NCI-H748 treated with DMSO at 0.1 percent for 48 hours (cell line): ENCODE measurements around the gene DTHD1.
A peak's percentile ranks its signal among the peaks of the same experiment; 100 is the strongest.

Experiments used
- DNase-seq: peaks from one replicate; lab custom pipeline; 2025; lab: John Stamatoyannopoulos, UW

The DTHD1 gene

GRCh38 chr4:36348403-36348938 lies 67.1 kb downstream of the DTHD1 start:
- DNase-seq = no peak

- DNase-seq = no peak
Measured at GRCh38 chr4:36349938-36350549, 68.6 kb downstream of the DTHD1 start.

GRCh38 chr4:36351082-36351666 lies 69.8 kb downstream of the DTHD1 start:
- peak; percentile 3 for DNase-seq

- DNase-seq = no peak
Measured at GRCh38 chr4:36353998-36354397, 72.6 kb downstream of the DTHD1 start.

GRCh38 chr4:36358173-36358572 lies 76.8 kb downstream of the DTHD1 start:
- DNase-seq = no peak

GRCh38 chr4:36360755-36361154 lies 79.3 kb downstream of the DTHD1 start:
- DNase-seq = no peak

- DNase-seq = no peak
Measured at GRCh38 chr4:36363024-36363423, 81.6 kb downstream of the DTHD1 start.

GRCh38 chr4:36374836-36375511 lies 93.6 kb downstream of the DTHD1 start:
- no peak for DNase-seq

GRCh38 chr4:36385951-36386571 lies 104.6 kb downstream of the DTHD1 start:
- DNase-seq = no peak

GRCh38 chr4:36386691-36387090 lies 105.3 kb downstream of the DTHD1 start:
- DNase-seq = no peak

- DNase-seq = no peak
Measured at GRCh38 chr4:36388710-36389109, 107.3 kb downstream of the DTHD1 start.

- DNase-seq = no peak
Measured at GRCh38 chr4:36391411-36391810, 110.0 kb downstream of the DTHD1 start.

GRCh38 chr4:36392024-36392423 lies 110.6 kb downstream of the DTHD1 start:
- DNase-seq = no peak

- DNase-seq = no peak
Measured at GRCh38 chr4:36392916-36393315, 111.5 kb downstream of the DTHD1 start.
